ENCODE data around the gene GIPC3. TPM values are rescaled to one million over a fixed set of nuclear protein-coding genes. Genes with fewer than 3 reads are reported as not detected.
A peak's percentile ranks its signal among the peaks of the same experiment; 100 is the strongest.
"Not testable (repeated sequence)": the region's sequence is repeated elsewhere in the genome, so short reads cannot be mapped to it uniquely, and the experiment has no call there.

The GIPC3 gene
- total RNA-seq, 1 donor from 2014 or later, result 6.1 TPM

- intact Hi-C loops (cut with DNase I), result loop anchor here (1.0 to 5.0 kb wide), 3 partner anchors 15 to 50 kb away; partner anchors contain the start of genes FZR1, HMG20B and TBXA2R
- peaks cover 8 to 23% of the 10 kb centered on the region in 2 donors for H3K4me1 ChIP-seq
Observed at GRCh38 chr19:3557461-3558248, 27.6 kb upstream of the GIPC3 start, which contains the start of gene MFSD12. Gene MFSD12 (minus strand): TSS chr19:3557586. CDS start chr19:3557403, 183 bp downstream.

GRCh38 chr19:3563709-3564524 is 21.4 kb upstream of the GIPC3 start:
- H3K27me3 ChIP-seq, result no peaks in the 10 kb centered on the region
- H3K4me3 ChIP-seq, result no peak overlapping the region
- H3K4me1 ChIP-seq, result no peaks in the 10 kb centered on the region
- TF ChIP-seq CTCF (IDR thresholded peaks at IDR 0.05), result no peak
- H3K36me3 ChIP-seq, result no peaks in the 10 kb centered on the region
- H3K9me3 ChIP-seq, result no peaks in the 10 kb centered on the region
- intact Hi-C loops (cut with DNase I), result no loop called here
- no peak overlapping the region for H3K27ac ChIP-seq
- DNase-seq (ENCODE audit: low spot score in 2 of 2), result no peak

More at GRCh38 chr19:3557461-3558248, 27.6 kb upstream of the GIPC3 start, which contains the start of gene MFSD12:
- Histone ChIP-seq H3K27me3 (no peaks in the 10 kb centered on the region), H3K36me3 (no peaks in the 10 kb centered on the region), H3K4me3 (peak within 1 kb of the TSS; percentile 63 to 90), H3K9me3 (no peaks in the 10 kb centered on the region), H3K27ac (peak within 1 kb of the TSS; percentile 72 to 79)
- peak; percentile 70 to 96 for DNase-seq (ENCODE audit: low spot score in 2 of 2)
- no peak for TF ChIP-seq CTCF (IDR thresholded peaks at IDR 0.05)

GRCh38 chr19:3565139-3565538 is 20.1 kb upstream of the GIPC3 start:
- Histone ChIP-seq H3K4me3 (no peak overlapping the region), H3K4me1 (no peaks in the 10 kb centered on the region), H3K9me3 (no peaks in the 10 kb centered on the region), H3K36me3 (no peaks in the 10 kb centered on the region), H3K27me3 (no peaks in the 10 kb centered on the region), H3K27ac (no peak overlapping the region)
- no peak for TF ChIP-seq CTCF (IDR thresholded peaks at IDR 0.05)
- no peak for DNase-seq (ENCODE audit: low spot score in 2 of 2)
- intact Hi-C loops (cut with DNase I), result no loop called here

GRCh38 chr19:3570042-3570441 is 15.2 kb upstream of the GIPC3 start:
- not testable (repeated sequence) for DNase-seq (ENCODE audit: low spot score in 2 of 2); H3K27me3 ChIP-seq; H3K4me1 ChIP-seq; H3K36me3 ChIP-seq; H3K27ac ChIP-seq; H3K9me3 ChIP-seq; H3K4me3 ChIP-seq
- intact Hi-C loops (cut with DNase I), result loop anchor here (5.0 kb wide), 1 partner anchor 63 kb away; the partner anchor contains the start of gene FZR1

- H3K4me1 ChIP-seq, result peaks cover 8 to 10% of the 10 kb centered on the region in 2 donors
- H3K27me3 ChIP-seq, result no peaks in the 10 kb centered on the region
- DNase-seq (ENCODE audit: low spot score in 2 of 2), result no peak
- no peak overlapping the region for H3K4me3 ChIP-seq
- TF ChIP-seq CTCF (IDR thresholded peaks at IDR 0.05), result no peak
- no peak overlapping the region for H3K27ac ChIP-seq
- intact Hi-C loops (cut with DNase I), result loop anchor here (5.0 kb wide), 1 partner anchor 63 kb away; the partner anchor contains the start of gene FZR1
- H3K36me3 ChIP-seq, result peaks cover 0 to 6% of the 10 kb centered on the region in 2 donors
- no peaks in the 10 kb centered on the region for H3K9me3 ChIP-seq
Observed at GRCh38 chr19:3570606-3571011, 14.7 kb upstream of the GIPC3 start.
